HG02943 (cell line): ENCODE data around the gene ALDH1B1.

Source experiments
- ATAC-seq: cut with Tn5 transposase; IDR thresholded peaks from one replicate; pipeline ENCODE4 v1.9.1; 2021; ENCODE audit warnings: mild to moderate bottlenecking, low read depth, moderate library complexity; ENCODE audit not compliant: unreplicated experiment

ALDH1B1 gene

GRCh38 chr9:38436708-38437107 is 44.2 kb downstream of the ALDH1B1 start:
- ATAC-seq: no peak

- ATAC-seq: no peak
Measured at GRCh38 chr9:38437193-38437823, 44.8 kb downstream of the ALDH1B1 start.

- no peak for ATAC-seq
Measured at GRCh38 chr9:38439291-38439915, 46.9 kb downstream of the ALDH1B1 start.

- no peak for ATAC-seq
Measured at GRCh38 chr9:38439916-38440301, 47.4 kb downstream of the ALDH1B1 start.

- ATAC-seq: no peak
Measured at GRCh38 chr9:38440516-38440915, 48.0 kb downstream of the ALDH1B1 start.

GRCh38 chr9:38441347-38442085 is 49.0 kb downstream of the ALDH1B1 start:
- no peak for ATAC-seq

GRCh38 chr9:38442473-38443096 is 50.1 kb downstream of the ALDH1B1 start:
- no peak for ATAC-seq

GRCh38 chr9:38443181-38443580 is 50.7 kb downstream of the ALDH1B1 start:
- no peak for ATAC-seq

GRCh38 chr9:38443597-38443996 is 51.1 kb downstream of the ALDH1B1 start:
- ATAC-seq: no peak

GRCh38 chr9:38445154-38446043 is 52.9 kb downstream of the ALDH1B1 start:
- ATAC-seq: peak; percentile 95

GRCh38 chr9:38447703-38448102 is 55.2 kb downstream of the ALDH1B1 start:
- no peak for ATAC-seq
